Gastroesophageal sphincter (tissue), 4 donors: ENCODE data around the gene HACD1. TPM values are rescaled to one million over a fixed set of nuclear protein-coding genes. Genes with fewer than 3 reads are reported as not detected.

Source experiments
- ATAC-seq: fragments of 150-250 bp; one replicate; pipeline ENCODE4 v1.9.1; 2016; ENCODE audit warnings: mild to moderate bottlenecking, moderate library complexity
- H3K27ac ChIP-seq, 4 donors: fragments of 200-600 bp; sonication (generic) in 3 of 4; 1 replicate in 3 of 4; 2 replicates in 1 of 4; pipeline ENCODE4 v1.5.1; 2016 to 2019
- H3K27me3 ChIP-seq: fragments of 200-600 bp; sonication (generic); one replicate; pipeline ENCODE4 v1.5.1; 2019
- H3K36me3 ChIP-seq, 2 donors: fragments of 200-600 bp; sonication (generic); one replicate each; pipeline ENCODE4 v1.5.1; 2019; ENCODE audit warnings: control low read depth in 1 of 2
- H3K4me1 ChIP-seq, 3 donors: fragments of 200-600 bp; sonication (generic); 1 replicate in 2 of 3; 2 replicates in 1 of 3; pipeline ENCODE4 v1.5.1; 2016 to 2019; ENCODE audit warnings: control low read depth in 2 of 3
- H3K4me3 ChIP-seq, 2 donors: fragments of 200-600 bp; sonication (generic); one replicate each; pipeline ENCODE4 v1.5.1; 2019; ENCODE audit warnings: mild to moderate bottlenecking in 1 of 2, moderate library complexity in 1 of 2
- H3K9me3 ChIP-seq, 3 donors: fragments of 200-600 bp; sonication (generic); one replicate each; pipeline ENCODE4 v1.5.1; 2017 to 2019; ENCODE audit warnings: control low read depth in 2 of 3
- CTCF ChIP-seq, 4 experiments: fragments of 200-600 bp in 2 of 4; fragments of 450-650 bp in 2 of 4; sonication (generic) in 1 of 4; IDR thresholded peaks; one replicate each; pipeline ENCODE4 v1.5.1; 2017 to 2019; ENCODE audit warnings: antibody characterized with exemption in 4 of 4, mild to moderate bottlenecking in 2 of 4, moderate library complexity in 2 of 4
- EP300 ChIP-seq: sonication (generic); formaldehyde crosslinking; IDR thresholded peaks from one replicate; pipeline ENCODE4 v1.6.1; 2017; ENCODE audit warnings: antibody characterized with exemption, mild to moderate bottlenecking
- POLR2A ChIP-seq, 2 donors: fragments of 450-650 bp; IDR thresholded peaks; one replicate each; pipeline ENCODE4 v1.6.1; 2017; ENCODE audit warnings: antibody characterized with exemption in 2 of 2, mild to moderate bottlenecking in 2 of 2, moderate library complexity in 1 of 2
- POLR2AphosphoS5 ChIP-seq: sonication (generic); formaldehyde crosslinking; IDR thresholded peaks from one replicate; pipeline ENCODE4 v1.6.1; 2017; ENCODE audit warnings: antibody characterized with exemption
- WGBS, 2 donors: methylation state at CpG; one replicate each; pipeline ENCODE4 v1.1.5; 2018; ENCODE audit warnings: low coverage in 1 of 2; 5-methylcytosine and 5-hydroxymethylcytosine counted together
- total RNA-seq, 4 donors: library from RNA; depleted of rRNA; stranded (reverse); fragments of >200 nt; gene quantifications; one replicate each; pipeline ENCODE4 v1.1.0, GENCODE V29; 2016

The HACD1 gene
- total RNA-seq, 4 donors from 2014 or later, result 46.7 to 96.7 (median 82.6) TPM

- Histone ChIP-seq H3K4me3 (no peak overlapping the region), H3K27me3 (no peaks in the 10 kb centered on the region), H3K9me3 (no peaks in the 10 kb centered on the region), H3K36me3 (no peaks in the 10 kb centered on the region), H3K27ac (no peak overlapping the region), H3K4me1 (no peaks in the 10 kb centered on the region)
- TF ChIP-seq POLR2A (IDR thresholded peaks at IDR 0.05) (no peak), CTCF (IDR thresholded peaks at IDR 0.05) (no peak), EP300 (no peak), POLR2AphosphoS5 (no peak)
- WGBS, 2 donors, result 65 to 77% methylated on average over 3 to 5 of the region's 8 CpGs
- ATAC-seq, result no peak
Observed at GRCh38 chr10:17585016-17585415, 32.2 kb downstream of the HACD1 start.

GRCh38 chr10:17580885-17581284, 36.3 kb downstream of the HACD1 start:
- Histone ChIP-seq H3K27ac (no peak overlapping the region), H3K9me3 (no peaks in the 10 kb centered on the region), H3K27me3 (no peaks in the 10 kb centered on the region), H3K4me3 (no peak overlapping the region), H3K36me3 (no peaks in the 10 kb centered on the region), H3K4me1 (no peaks in the 10 kb centered on the region)
- TF ChIP-seq POLR2AphosphoS5 (no peak), EP300 (no peak), CTCF (IDR thresholded peaks at IDR 0.05) (no peak), POLR2A (IDR thresholded peaks at IDR 0.05) (no peak)
- no peak for ATAC-seq
- WGBS, 2 donors, result 87 to 91% methylated on average over 3 of the region's 3 CpGs

- ATAC-seq, result peak; percentile 19
- TF ChIP-seq POLR2AphosphoS5 (no peak), EP300 (no peak), CTCF (IDR thresholded peaks at IDR 0.05) (no peak), POLR2A (IDR thresholded peaks at IDR 0.05) (no peak)
- H3K4me3 ChIP-seq, result no peak overlapping the region
- no peaks in the 10 kb centered on the region for H3K4me1 ChIP-seq
- no peaks in the 10 kb centered on the region for H3K9me3 ChIP-seq
- H3K36me3 ChIP-seq, result no peaks in the 10 kb centered on the region
- no peaks in the 10 kb centered on the region for H3K27me3 ChIP-seq
- no peak overlapping the region for H3K27ac ChIP-seq
- 53 to 60% methylated on average over 2 of the region's 2 CpGs for WGBS, 2 donors
Observed at GRCh38 chr10:17578603-17579002, 38.6 kb downstream of the HACD1 start.

- Histone ChIP-seq H3K36me3 (no peaks in the 10 kb centered on the region), H3K4me3 (no peak overlapping the region), H3K9me3 (no peaks in the 10 kb centered on the region), H3K4me1 (no peaks in the 10 kb centered on the region), H3K27ac (no peak overlapping the region), H3K27me3 (no peaks in the 10 kb centered on the region)
- TF ChIP-seq POLR2A (IDR thresholded peaks at IDR 0.05) (no peak), EP300 (no peak), CTCF (IDR thresholded peaks at IDR 0.05) (no peak), POLR2AphosphoS5 (no peak)
- ATAC-seq, result no peak
- 63 to 73% methylated on average over 3 of the region's 3 CpGs for WGBS, 2 donors
Observed at GRCh38 chr10:17576768-17577167, 40.4 kb downstream of the HACD1 start.

GRCh38 chr10:17564911-17565310, 52.3 kb downstream of the HACD1 start:
- 94 to 95% methylated on average over 3 of the region's 3 CpGs for WGBS, 2 donors
- H3K36me3 ChIP-seq, result no peaks in the 10 kb centered on the region

More at GRCh38 chr10:17564911-17565310, 52.3 kb downstream of the HACD1 start:
- Histone ChIP-seq H3K4me1 (peaks cover 0 to 10% (median 0%) of the 10 kb centered on the region in 3 donors), H3K4me3 (no peak overlapping the region), H3K27me3 (no peaks in the 10 kb centered on the region), H3K9me3 (no peaks in the 10 kb centered on the region), H3K27ac (no peak overlapping the region)
- ATAC-seq, result no peak
- TF ChIP-seq EP300, result no peak
- no peak for TF ChIP-seq POLR2AphosphoS5
- no peak for TF ChIP-seq POLR2A (IDR thresholded peaks at IDR 0.05)
- no peak for TF ChIP-seq CTCF (IDR thresholded peaks at IDR 0.05)
